Muscle of arm (tissue), 12 donors: ENCODE measurements around the gene KNG1. TPM values are rescaled to one million over a fixed set of nuclear protein-coding genes. Genes with fewer than 3 reads are reported as not detected.
"Not testable (repeated sequence)": the region's sequence is repeated elsewhere in the genome, so short reads cannot be mapped to it uniquely, and the experiment has no call there.

Source experiments
- DNase-seq: peaks from one replicate; pipeline ENCODE4 v3.0.0-alpha.2; 2013
- polyA plus RNA-seq, 12 donors: library from polyadenylated mRNA; unstranded; fragments of 120-200 nt; gene quantifications; one replicate each; pipeline ENCODE4 v1.2.1, GENCODE V29; 2013; ENCODE audit not compliant: insufficient read length in 12 of 12

KNG1 gene
- polyA plus RNA-seq, 12 donors = 0.07 to 4.0 (median 0.33) TPM; not detected in 5

GRCh38 chr3:186708983-186709679, 8.0 kb upstream of the KNG1 start:
- DNase-seq = no peak

DNA sequence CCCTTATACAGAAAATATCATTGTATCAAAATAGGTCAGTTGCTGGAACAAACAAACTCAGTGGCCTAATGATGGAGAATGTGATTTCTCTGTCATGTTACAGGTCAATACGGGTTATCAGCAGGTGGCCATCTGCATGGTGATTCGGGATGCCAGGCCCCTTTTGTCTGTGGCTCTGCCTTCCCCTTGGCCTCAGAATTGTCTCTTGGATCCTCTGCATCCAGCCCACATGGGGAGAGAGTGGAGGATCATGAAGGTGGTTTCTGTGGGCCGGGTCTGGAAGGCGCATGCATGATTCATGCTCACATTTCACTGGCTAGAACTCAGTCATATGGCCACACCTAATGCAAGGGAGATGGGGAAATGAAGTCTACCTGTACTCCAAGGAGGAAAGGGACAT, 6.5 kb upstream of the KNG1 start:
- DNase-seq = not testable (repeated sequence)

GRCh38 chr3:186713499-186713898, 3.7 kb upstream of the KNG1 start:
- DNase-seq = no peak

- no peak for DNase-seq
These were observed 3.0 kb downstream of the KNG1 start for GRCh38 chr3:186719945-186720739.

- no peak for DNase-seq
These were observed 5.3 kb downstream of the KNG1 start for GRCh38 chr3:186722457-186722856.

DNA sequence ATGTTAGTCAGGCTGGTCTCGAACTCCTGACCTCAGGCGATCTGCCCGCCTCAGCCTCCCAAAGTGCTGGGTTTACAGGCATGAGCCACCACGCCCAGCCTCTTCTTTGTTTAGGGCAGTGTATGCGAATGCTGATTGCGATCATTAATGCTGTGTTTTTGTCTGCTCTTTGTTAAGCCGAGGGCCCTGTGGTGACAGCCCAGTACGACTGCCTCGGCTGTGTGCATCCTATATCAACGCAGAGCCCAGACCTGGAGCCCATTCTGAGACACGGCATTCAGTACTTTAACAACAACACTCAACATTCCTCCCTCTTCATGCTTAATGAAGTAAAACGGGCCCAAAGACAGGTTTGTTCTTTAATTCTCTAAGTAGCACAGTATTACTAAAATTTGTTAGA, 7.8 kb downstream of the KNG1 start:
- DNase-seq = no peak

DNA sequence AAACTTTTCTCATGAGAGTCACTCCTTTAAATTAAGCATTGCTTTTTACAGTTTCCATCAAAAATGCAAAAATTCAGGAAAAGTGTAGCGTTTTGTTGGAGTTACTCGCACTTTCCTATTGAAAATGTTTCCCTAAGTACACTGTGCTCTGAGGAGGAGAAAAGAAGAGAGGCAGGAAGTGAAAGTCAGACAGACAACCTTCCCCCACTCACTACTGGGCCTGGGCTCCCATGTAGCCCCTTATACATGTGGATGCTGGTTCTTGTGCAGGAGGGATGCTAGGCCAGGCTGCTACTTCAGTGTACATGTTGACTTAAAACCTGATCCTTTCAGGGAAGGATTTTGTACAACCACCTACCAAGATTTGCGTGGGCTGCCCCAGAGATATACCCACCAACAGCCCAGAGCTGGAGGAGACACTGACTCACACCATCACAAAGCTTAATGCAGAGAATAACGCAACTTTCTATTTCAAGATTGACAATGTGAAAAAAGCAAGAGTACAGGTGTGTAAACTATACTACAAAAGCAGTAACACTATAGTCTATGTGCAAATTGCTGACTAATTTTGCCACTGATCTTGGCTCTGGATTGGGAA, 15.1 kb downstream of the KNG1 start:
- no peak for DNase-seq

- no peak for DNase-seq
These were observed 25.6 kb downstream of the KNG1 start for GRCh38 chr3:186742618-186743380.

DNA sequence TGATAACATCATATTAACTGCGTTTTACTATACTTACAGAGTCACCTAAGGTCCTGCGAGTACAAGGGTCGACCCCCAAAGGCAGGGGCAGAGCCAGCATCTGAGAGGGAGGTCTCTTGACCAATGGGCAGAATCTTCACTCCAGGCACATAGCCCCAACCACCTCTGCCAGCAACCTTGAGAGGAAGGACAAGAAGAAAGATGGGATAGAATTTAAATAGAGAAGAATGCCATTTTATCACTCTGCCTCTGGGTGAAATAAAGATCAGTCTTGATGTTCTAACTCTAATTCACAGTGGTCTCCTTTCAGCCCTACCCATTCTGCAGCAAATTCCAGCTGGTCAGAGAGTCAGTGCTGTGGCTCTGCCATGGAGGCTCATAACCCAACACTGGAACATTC, 26.5 kb downstream of the KNG1 start:
- no peak for DNase-seq

- DNase-seq = peak; percentile 21
These were observed 28.8 kb downstream of the KNG1 start for GRCh38 chr3:186746008-186746407.

DNA sequence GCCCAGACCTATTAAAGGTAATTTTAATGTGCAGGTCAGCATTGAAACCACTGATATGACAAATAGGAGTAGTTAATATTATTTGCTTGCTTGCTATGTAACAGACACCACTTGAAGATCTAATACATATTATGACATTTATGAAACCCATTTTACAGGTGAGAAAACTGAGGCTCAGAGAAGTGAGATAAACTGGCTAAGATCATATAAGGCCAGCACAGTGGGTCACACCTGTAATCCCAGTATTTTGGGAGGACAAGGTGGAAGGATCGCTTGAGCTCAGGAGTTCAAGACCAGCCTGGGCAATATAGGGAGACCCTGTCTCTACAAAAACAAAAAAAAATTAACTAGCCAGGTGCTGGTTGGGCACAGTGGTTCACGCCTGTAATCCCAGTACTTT, 33.2 kb downstream of the KNG1 start:
- no peak for DNase-seq

- DNase-seq = no peak
These were observed 34.3 kb downstream of the KNG1 start for GRCh38 chr3:186751480-186751879.

- DNase-seq = no peak
These were observed 36.8 kb downstream of the KNG1 start for GRCh38 chr3:186754006-186754405.

GRCh38 chr3:186754871-186755270, 37.7 kb downstream of the KNG1 start:
- no peak for DNase-seq

GRCh38 chr3:186757214-186757613, 40.1 kb downstream of the KNG1 start:
- DNase-seq = no peak

DNA sequence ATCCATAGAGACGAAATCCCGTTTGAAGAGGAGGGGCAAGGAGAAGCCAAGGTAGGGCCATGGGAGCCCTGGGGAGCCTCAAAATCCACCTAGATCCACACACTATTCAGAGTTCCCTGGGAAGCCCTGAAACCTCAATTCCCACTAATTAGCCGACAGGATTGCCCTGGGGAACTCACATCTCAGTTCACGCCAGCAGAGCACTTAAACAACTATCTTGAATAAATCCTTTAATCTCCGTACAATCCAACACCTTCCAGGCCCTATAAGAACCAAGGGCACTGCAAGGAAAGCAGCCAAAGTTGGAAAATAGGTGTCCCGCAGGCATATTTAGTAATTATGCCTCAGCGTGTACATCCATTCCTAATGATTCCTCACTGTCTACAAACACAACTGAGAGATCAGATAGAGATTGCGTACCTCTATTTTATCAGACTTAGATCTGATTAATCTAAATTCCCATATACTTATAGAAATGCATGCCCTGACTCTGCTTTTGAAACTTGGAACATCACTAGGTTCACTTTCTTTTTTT, 40.6 kb downstream of the KNG1 start:
- DNase-seq = no peak

- no peak for DNase-seq
These were observed 42.2 kb downstream of the KNG1 start for GRCh38 chr3:186759231-186759930.

- DNase-seq = no peak
These were observed 43.1 kb downstream of the KNG1 start for GRCh38 chr3:186760141-186760833.

DNA sequence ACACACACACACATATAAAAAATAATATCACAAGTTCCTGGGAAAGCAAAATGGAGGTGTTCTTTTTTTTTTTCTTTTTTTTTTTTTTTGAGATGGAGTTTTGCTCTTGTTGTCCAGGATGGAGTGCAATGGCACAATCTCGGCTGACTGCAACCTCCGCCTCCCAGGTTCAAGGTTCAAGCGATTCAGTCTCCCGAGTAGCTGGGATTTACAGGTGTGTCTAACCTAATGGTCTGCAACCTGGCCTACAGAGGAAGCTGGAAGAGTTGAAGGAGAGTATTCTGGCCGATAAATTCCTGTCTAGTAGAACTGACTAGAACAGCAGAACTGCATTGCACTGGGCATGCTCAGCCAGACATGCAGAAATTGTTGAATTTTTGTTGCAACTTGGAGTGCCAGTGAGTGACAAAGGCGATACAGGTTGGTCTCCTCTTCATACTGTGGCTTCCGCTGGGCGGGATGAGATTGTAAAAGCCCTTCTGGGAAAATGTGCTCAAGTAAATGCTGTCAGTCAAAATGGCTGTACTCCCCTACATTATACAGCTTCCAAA, 43.8 kb downstream of the KNG1 start:
- no peak for DNase-seq

GRCh38 chr3:186772281-186772694, 55.1 kb downstream of the KNG1 start:
- DNase-seq = no peak
